Pancreas (tissue), 10 donors: ENCODE data around the gene PPM1L. TPM values are rescaled to one million over a fixed set of nuclear protein-coding genes. Genes with fewer than 3 reads are reported as not detected.
"Not testable (repeated sequence)": the region's sequence is repeated elsewhere in the genome, so short reads cannot be mapped to it uniquely, and the experiment has no call there.

Experiments
- ATAC-seq, 4 donors: fragments of 200-7000 bp; cut with Tn5 transposase; one replicate each; pipeline versions ENCODE4 v1.8.0 to v1.9.1; 2020; ENCODE audit warnings: mild to moderate bottlenecking in 4 of 4, moderate library complexity in 4 of 4
- DNase-seq, 6 donors: peaks; one replicate each; pipeline ENCODE4 v3.0.0-alpha.2; 2020
- FAIRE-seq: peaks from 2 replicates; lab custom pipeline; 2012; peaks lifted over from hg19 to GRCh38; lab: Jason Lieb, UNC
- H3K27ac ChIP-seq, 4 donors: fragments of 200-600 bp; sonication (generic); 1 replicate in 3 of 4; 2 replicates in 1 of 4; pipeline versions ENCODE4 v1.5.0 to v1.8.0; 2020
- H3K27me3 ChIP-seq, 4 donors: fragments of 200-600 bp; one replicate each; pipeline ENCODE4 v1.8.0; 2021
- H3K36me3 ChIP-seq, 3 donors: fragments of 200-600 bp; sonication (generic) in 1 of 3; one replicate each; pipeline versions ENCODE4 v1.5.0 to v1.8.0; 2020 to 2021
- H3K4me1 ChIP-seq, 3 donors: fragments of 200-600 bp; one replicate each; pipeline ENCODE4 v1.8.0; 2021
- H3K4me3 ChIP-seq, 4 donors: fragments of 200-600 bp; sonication (generic) in 2 of 4; one replicate each; pipeline versions ENCODE4 v1.5.0 to v1.8.0; 2020 to 2021
- H3K9me3 ChIP-seq, 4 donors: fragments of 200-600 bp; one replicate each; pipeline ENCODE4 v1.8.0; 2021
- WGBS, 2 donors: extraction: QIAGEN DNeasy Blood & Tissue Kit; methylation state at CpG; one replicate each; pipeline ENCODE4 v1.1.7; 2013; 5-methylcytosine and 5-hydroxymethylcytosine counted together
- intact Hi-C, 3 donors: fragments of 100-400 bp; cut with DNase I; formaldehyde crosslinking; loops; one replicate each; pipeline versions ENCODE4 v1.11.1 to v1.14.2; 2022
- polyA plus RNA-seq, 2 donors: library from polyadenylated mRNA; stranded (reverse); fragments of 200-250 nt; gene quantifications; one replicate each; pipeline ENCODE4 v1.2.3, GENCODE V29; 2013
- total RNA-seq, 6 donors: library from RNA; stranded (reverse); fragmentation: NEBNext Ultra II Directional in 4 of 6; extraction: Animal tissue kit (Norgen Biotek cat#: 25700) in 4 of 6; gene quantifications; one replicate each; pipeline versions ENCODE4 v1.2.1 to v1.2.4, GENCODE V29; 2021 to 2023
- TF ChIP-seq, protein P1 (sequence below), 4 donors: fragments of 200-600 bp; sonication (generic) in 3 of 4; IDR thresholded peaks; one replicate each; pipeline versions ENCODE4 v1.5.0 to v1.8.0; 2021; ENCODE audit warnings: antibody characterized with exemption in 4 of 4
- donor health status: healthy with polysubstance abuse.
- donor health status: DM: no; HTN: no; CAD: no; lungs with moderate emphysema.
- donor health status: DM: no; HTN: no; CAD: no.
- donor health status: control.
- donor health status: control.
- donor health status: Bipolar disorder and iron deficiency.
- donor health status: DM: yes; HTN: yes; CAD: no.
- donor health status: DM: no; HTN: no; CAD: no.
- donor health status: DM: no; HTN: no; CAD: no.
- donor health status: DM: yes; HTN: yes; CAD: no.

PPM1L gene
- total and polyA plus RNA-seq, 8 donors: 2.3 to 12.3 (median 6.4) TPM

DNA sequence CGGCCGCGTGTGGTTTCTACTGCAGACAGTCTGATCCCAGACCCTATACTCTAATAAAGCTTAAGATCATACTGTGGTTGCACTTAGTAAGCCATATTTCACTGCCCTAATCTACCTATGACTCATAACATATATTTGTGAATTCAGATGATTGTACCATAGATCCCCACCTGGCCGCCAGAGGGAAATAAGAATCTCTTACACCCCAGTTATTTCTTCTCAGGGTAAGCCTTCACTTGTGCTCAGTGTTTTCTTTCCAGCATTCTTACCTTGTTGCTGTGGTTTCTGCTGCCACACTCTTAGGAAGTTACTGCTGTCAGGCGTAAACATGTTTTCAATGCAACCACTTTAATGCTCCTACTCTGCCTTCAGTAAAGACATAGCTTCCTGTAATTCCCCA is 243.2 kb downstream of the PPM1L start:
- TF ChIP-seq, protein P1, sequence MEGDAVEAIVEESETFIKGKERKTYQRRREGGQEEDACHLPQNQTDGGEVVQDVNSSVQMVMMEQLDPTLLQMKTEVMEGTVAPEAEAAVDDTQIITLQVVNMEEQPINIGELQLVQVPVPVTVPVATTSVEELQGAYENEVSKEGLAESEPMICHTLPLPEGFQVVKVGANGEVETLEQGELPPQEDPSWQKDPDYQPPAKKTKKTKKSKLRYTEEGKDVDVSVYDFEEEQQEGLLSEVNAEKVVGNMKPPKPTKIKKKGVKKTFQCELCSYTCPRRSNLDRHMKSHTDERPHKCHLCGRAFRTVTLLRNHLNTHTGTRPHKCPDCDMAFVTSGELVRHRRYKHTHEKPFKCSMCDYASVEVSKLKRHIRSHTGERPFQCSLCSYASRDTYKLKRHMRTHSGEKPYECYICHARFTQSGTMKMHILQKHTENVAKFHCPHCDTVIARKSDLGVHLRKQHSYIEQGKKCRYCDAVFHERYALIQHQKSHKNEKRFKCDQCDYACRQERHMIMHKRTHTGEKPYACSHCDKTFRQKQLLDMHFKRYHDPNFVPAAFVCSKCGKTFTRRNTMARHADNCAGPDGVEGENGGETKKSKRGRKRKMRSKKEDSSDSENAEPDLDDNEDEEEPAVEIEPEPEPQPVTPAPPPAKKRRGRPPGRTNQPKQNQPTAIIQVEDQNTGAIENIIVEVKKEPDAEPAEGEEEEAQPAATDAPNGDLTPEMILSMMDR (IDR thresholded peaks at IDR 0.05): no peak
- Histone ChIP-seq H3K27me3 (no peaks in the 10 kb centered on the region), H3K4me3 (no peak overlapping the region), H3K4me1 (peaks cover 0 to 6% (median 0%) of the 10 kb centered on the region in 3 donors), H3K36me3 (no peaks in the 10 kb centered on the region), H3K9me3 (no peaks in the 10 kb centered on the region), H3K27ac (no peak overlapping the region)
- no peak for FAIRE-seq
- ATAC-seq: peak; percentile 70 to 90 (median 76)
- DNase-seq: peak in 1 of 6 donors; percentile 29
- 44 to 57% methylated on average over 5 of the region's 5 CpGs for WGBS, 2 donors
- intact Hi-C loops: no loop called here

DNA sequence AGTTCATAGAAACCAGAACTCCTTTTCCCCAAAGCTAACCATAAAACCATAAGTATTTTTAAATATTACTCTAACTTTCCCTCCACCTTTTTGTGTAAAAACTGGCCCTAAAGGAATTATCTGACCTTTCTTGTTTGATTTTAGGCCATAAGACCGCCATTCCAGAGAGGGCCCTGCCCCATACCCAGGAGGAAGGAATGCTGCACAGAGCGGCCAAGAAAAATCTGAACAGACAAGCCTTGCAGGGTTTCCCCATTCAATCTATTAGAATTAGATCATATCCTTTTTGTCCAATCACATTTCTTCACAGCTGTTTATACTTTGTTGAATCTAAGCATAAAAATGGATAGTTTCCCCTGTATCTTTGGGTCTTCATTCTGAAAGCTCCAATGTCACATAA is 252.1 kb downstream of the PPM1L start:
- TF ChIP-seq, protein P1 (IDR thresholded peaks at IDR 0.05): no peak
- Histone ChIP-seq H3K36me3 (no peaks in the 10 kb centered on the region), H3K4me3 (no peak overlapping the region), H3K9me3 (no peaks in the 10 kb centered on the region), H3K27me3 (no peaks in the 10 kb centered on the region), H3K4me1 (no peaks in the 10 kb centered on the region), H3K27ac (no peak overlapping the region)
- ATAC-seq (no peak), FAIRE-seq (no peak), DNase-seq (no peak)
- intact Hi-C loops: no loop called here
- WGBS, 2 donors: 84 to 86% methylated on average over 2 of the region's 2 CpGs

DNA sequence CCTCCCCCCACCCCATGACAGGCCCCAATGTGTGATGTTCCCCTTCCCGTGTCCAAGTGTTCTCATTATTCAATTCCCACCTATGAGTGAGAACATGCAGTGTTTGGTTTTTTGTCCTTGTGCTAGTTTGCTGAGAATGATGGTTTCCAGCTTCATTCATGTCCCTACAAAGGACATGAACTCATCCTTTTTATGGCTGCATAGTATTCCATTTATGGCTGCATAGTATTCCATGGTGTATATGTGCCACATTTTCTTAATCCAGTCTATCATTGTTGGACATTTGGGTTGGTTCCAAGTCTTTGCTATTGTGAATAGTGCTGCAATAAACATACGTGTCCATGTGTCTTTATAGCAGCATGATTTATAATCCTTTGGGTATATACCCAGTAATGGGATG is 254.1 kb downstream of the PPM1L start:
- H3K9me3 ChIP-seq, H3K27me3 ChIP-seq, H3K4me3 ChIP-seq, H3K4me1 ChIP-seq, ATAC-seq, FAIRE-seq, H3K36me3 ChIP-seq, intact Hi-C loops, H3K27ac ChIP-seq, DNase-seq: not testable (repeated sequence)
- WGBS, 2 donors: 91 to 100% methylated on average over 1 to 2 of the region's 2 CpGs

DNA sequence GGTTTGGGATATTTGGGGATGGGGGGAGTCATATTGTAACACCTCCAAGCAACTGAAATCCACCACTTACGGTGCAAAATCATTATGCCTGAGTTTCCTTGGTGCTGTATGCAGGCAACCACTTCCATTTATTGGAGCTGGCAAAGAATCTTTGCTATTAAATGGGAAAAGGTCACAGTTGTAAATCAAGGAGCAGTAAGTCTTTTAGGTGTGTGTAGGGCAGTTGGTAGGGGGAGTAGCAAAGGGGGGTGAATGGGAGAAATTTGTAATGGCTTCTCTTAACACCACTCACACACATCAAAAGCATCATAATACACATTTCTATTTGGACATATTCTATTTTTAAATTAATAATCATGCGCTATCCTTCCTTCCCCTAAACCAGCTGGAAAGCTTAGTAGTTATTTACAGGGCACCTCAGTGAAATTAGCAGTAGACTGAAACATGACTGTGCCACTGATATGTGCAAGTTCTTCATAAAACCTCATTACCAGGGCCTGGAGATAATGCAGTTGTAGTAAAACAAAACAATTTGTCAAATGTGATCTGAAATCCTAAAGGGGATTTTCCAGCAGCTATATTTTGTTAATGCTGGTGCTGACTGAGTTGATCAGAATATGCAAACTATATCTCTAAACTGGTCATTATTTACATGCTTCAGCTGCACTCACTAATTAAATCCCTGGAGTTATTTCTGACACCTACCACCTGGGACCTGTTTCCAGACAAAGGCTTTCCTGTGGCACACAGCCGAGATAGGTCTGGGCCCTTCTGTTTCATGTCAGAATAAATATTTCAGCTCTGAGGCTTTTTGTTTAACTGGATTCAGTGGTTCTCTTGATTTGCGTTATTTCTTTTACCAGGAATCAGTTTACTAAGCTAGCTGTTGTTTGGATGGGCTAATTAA is 259.1 kb downstream of the PPM1L start:
- H3K4me3 ChIP-seq: no peak overlapping the region
- no peak overlapping the region for H3K27ac ChIP-seq
- no peaks in the 10 kb centered on the region for H3K4me1 ChIP-seq
- ATAC-seq: no peak
- 72 to 80% methylated on average over 4 of the region's 4 CpGs for WGBS, 2 donors
- no peaks in the 10 kb centered on the region for H3K27me3 ChIP-seq
- no peak for FAIRE-seq
- no peaks in the 10 kb centered on the region for H3K9me3 ChIP-seq
- no peaks in the 10 kb centered on the region for H3K36me3 ChIP-seq
- DNase-seq: no peak
- TF ChIP-seq, protein P1 (IDR thresholded peaks at IDR 0.05): no peak
- intact Hi-C loops: no loop called here

DNA sequence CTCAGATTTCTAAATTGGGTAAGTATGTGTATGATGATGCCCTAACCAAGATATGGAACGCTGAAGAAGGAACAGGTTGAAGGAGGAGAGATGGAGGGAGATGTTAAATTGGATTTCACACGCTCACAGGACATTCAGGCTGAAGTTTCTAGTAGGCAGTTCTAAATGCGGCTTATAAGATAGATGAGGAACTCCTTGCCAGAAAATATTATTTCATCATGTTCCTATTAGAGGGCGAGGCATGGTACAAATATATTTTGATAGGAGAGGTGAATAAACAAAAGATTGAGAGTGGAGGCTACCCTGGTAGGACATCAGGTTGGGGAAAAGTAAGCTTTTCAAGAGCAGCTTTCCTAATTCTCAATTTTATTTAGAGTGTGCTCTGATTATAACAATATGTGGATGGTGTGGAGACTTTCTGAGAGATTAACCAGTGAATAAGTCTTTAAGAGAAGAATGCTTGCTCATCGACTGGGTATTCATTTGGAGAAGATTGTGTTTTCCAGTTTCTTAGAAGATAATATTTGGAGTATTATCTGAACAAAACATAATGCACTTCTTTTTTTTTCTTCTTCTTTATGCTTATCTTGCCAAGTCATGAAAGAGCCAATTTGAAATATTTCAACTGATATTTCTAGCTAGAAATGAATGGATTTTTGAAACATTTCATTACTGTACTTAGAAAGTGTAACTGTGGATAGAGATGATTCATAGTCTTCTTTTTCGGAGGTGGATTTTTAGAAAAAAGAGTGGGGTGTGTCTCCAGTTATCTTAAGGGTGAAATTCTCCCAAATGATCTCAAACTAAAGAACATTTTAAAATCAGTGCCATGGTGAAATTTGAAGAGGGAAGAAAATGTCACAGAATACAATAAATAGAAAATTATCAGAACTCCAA is 260.6 kb downstream of the PPM1L start:
- intact Hi-C loops: no loop called here
- FAIRE-seq: no peak

More for the DNA sequence above, 260.6 kb downstream of the PPM1L start:
- DNase-seq (no peak), ATAC-seq (no peak)
- TF ChIP-seq, protein P1 (IDR thresholded peaks at IDR 0.05): no peak
- no peaks in the 10 kb centered on the region for H3K36me3 ChIP-seq
- WGBS, 2 donors: 76 to 86% methylated on average over 6 of the region's 6 CpGs
- H3K4me1 ChIP-seq: no peaks in the 10 kb centered on the region
- H3K27ac ChIP-seq: no peak overlapping the region
- no peak overlapping the region for H3K4me3 ChIP-seq
- no peaks in the 10 kb centered on the region for H3K9me3 ChIP-seq
- H3K27me3 ChIP-seq: no peaks in the 10 kb centered on the region
